Inferior parietal cortex (tissue), 1 donor: ENCODE data around the gene SPINK6.

Experiments used
- DNase-seq: peaks from one replicate; pipeline ENCODE4 v3.0.0-alpha.2; 2016; ENCODE audit errors: extremely low spot score

SPINK6 gene

DNA sequence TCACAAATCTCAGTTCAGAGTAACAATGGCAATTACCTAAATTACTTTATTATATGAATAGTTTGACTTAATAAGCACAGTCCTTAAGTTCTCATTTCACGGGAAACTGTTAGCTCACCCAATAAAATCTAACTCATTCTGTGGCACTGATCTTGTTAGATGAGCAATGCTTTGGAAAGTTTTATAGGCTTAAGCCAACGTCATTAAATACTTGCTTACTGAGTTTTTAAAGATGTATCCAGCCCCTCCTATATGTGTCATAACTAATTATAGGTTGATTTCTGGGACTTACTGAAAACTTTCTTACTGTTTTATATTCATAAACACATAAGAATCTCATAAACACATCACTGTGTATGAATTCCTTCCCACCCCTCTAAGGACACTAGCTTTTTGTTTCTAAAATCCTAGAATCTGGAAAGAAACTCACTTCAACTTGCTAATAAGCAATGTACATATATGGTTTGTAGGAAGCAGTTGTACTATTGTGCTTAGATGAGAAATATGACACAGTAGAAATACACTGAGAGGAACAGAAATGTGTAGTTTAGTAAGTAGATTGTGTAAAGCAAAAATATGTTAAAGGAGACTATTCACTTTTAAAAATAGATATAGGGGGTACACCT is 21.4 kb downstream of the SPINK6 start:
- no peak for DNase-seq

DNA sequence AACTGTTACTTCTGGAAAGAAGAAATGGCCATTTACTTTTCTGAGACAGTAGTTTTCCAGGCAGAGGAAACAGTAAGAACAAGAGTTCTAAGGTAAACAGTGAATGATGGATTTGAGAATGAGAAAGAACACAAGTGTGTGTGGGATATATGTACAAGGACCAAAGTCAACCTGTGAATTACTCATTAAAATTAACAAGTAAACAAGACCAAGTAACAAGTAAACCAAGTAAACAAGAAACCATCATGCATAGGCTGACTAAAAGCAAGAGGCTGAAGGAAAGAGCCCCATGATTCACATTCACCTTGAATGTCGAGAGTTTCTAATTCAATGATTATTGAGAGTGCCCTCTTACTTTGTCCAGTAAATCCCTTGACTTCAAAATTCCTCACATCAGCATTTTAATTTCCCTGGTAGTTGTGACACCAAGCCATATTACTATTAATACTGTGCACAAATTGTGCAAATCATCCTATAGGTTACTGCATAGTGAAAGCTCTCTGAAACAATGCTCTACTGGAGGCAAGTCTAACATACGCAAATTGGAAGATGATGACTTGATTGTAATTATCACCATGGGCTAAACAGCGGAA is 25.6 kb downstream of the SPINK6 start:
- DNase-seq, result no peak

DNA sequence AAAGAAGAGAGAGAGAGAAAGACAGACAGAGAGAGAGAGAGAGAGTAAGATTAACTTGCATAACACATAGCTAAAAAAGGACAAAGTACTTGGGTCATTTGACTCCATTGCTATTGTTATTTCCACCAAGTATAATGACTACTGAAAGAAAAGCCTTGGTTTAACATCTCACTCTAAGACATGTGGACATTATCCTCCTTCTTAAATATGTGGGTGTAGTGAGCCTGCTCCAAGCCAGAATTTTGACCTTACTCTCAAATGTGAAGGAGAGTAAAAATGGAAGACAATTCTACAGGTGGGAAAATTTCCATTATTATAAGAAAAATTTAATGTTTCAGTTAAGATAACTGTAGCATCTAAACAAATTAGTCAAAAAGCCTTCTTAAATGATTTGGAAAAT is 27.0 kb downstream of the SPINK6 start:
- DNase-seq, result no peak

DNA sequence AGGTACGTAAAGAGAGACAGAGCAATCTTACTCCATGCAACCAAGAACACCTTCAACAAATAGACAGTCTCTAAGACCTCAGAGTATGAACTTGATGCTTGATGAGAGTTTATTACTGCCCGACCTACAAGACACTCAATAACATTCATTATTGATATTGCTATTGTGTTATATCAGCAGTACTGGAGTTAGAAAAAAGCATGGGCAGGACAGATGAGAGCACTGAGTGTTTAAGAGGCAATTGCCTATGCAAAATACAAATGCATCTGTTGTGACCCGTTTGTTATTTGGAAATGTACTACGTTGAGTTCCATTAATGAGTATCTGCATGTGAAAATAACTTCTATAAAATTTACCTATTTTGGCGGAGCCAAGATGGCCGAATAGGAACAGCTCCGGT is 27.4 kb downstream of the SPINK6 start:
- DNase-seq, result no peak

DNA sequence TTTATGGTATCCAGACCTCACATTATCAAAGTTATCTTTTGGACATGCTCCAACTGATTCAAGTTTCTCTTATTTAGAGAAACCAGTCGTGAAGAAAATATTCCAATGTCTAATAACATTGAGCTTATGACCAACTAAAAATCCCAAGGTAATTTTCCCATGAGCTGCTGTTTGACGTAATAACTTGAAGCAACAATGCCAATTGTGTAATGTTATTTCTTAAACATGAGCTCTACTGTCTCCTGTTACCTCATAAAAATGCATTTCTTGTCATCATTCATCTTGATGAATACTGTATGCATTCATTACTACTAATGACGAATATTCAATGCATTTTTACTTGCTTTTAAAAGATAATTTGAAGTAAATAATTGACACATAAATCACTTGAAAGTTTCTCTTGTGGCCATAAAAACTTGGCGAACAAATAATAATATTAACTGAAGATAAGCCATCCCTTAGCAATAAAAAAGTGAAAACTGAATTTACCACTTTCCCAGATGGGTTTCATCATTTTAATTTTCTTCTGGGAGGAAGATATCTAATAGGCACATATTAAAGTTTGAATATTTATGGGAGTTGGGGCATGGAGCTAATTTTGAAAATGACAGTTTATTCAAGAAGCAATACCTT is 35.1 kb downstream of the SPINK6 start:
- DNase-seq, result no peak

DNA sequence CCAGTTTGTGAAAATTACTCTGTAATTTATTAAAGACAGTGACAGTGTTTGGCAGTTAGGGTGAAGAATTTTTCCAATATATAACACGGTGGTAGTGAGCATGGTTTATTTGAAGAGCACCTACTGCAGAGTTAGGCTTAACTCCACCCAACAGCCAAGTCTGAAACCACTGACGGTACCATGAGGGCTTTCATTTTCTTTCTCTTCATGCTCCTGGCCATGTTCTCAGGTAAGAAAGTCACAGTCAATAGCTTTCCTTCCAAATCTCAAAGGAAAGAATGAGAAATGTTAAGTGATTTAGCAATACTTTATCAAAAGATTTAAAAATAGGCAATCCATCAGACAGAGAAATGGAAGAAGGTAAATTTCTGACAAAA is 35.6 kb downstream of the SPINK6 start, which contains the start of gene MARCOL:
Gene MARCOL (plus strand): TSS at position 108 of the 377 bp plus-strand sequence. CDS start 73 bp downstream, at position 181.
- DNase-seq, result no peak

DNA sequence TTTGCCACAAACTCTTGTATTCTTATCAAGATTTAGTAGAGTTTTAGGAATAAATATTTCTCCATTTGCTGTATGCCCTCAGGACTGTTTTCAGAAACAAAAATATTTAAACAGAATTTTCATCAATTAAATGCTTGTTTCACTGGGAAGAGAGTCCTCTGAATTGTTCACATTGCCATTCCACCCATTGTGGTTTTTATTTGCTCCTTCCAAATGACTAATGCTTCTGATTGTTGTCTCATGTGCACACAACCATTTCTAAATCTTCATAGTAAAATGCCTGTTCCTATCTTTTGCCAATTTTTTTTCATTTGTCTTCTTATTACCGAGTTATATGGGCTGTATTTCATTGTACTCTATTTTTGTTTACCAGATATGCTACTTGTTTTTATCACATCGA is 46.1 kb downstream of the SPINK6 start:
- no peak for DNase-seq

DNA sequence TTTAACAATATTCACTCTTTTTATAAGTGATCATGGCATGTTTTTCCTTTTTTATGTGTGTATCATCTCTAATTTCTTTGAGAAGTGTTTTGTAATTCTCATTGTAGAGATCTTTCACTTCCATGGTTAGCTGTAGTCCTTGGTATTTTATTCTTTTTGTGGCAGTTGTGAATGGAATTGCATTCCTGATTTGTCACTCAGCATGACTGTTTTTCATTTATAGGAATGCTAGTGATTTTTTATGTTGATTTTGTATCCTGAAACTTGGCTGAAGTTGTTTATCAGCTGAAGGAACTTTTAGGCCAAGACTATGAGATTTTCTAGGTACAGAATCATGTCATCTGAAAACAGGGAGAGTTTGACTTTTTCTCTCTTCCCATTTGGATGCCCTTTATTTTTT is 52.6 kb downstream of the SPINK6 start:
- DNase-seq, result no peak

DNA sequence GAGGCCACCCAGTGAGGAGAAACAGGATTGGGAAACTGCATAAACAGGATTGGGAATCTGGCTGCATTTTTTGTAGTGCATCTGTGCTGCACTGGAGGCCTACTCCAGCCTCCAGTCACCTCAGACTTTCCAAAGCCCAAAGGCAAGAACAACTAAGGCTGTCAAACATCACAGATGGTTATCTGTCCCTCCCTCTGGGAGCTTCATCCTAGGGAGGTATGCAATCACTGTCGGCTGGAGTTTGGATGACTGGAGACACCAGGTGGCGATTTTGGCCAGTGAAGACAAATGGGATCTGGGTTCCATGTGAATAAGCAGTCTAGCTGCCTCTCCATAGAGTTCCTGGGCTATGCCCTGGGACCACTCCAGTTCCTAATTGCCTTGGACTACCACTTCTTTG is 56.4 kb downstream of the SPINK6 start:
- DNase-seq, result no peak

DNA sequence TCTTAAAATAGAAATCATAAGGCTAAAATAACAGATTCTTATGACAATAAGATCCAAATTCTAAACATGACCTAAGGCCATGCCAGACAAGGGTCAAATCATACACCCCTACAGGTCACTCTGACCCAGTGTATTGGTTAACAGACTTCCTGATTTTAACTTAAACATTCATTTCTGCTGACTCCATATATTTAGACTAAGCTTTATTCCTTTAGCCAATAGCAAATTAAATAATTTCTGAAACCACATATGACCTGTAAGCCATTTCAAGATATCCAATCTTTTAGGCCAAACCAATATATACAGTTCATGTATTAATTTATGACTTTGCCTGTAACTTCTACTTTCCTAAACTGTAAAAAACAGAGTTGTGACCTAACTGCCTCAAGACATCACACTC is 58.4 kb downstream of the SPINK6 start:
- no peak for DNase-seq
